RKO (cell line): Measurements from ENCODE around the gene COG7.
A peak's percentile ranks its signal among the peaks of the same experiment; 100 is the strongest.

Source experiments
- DNase-seq: peaks from one replicate; pipeline ENCODE4 v3.0.0-alpha.2; 2016; ENCODE audit warnings: low spot score

Gene COG7

DNA sequence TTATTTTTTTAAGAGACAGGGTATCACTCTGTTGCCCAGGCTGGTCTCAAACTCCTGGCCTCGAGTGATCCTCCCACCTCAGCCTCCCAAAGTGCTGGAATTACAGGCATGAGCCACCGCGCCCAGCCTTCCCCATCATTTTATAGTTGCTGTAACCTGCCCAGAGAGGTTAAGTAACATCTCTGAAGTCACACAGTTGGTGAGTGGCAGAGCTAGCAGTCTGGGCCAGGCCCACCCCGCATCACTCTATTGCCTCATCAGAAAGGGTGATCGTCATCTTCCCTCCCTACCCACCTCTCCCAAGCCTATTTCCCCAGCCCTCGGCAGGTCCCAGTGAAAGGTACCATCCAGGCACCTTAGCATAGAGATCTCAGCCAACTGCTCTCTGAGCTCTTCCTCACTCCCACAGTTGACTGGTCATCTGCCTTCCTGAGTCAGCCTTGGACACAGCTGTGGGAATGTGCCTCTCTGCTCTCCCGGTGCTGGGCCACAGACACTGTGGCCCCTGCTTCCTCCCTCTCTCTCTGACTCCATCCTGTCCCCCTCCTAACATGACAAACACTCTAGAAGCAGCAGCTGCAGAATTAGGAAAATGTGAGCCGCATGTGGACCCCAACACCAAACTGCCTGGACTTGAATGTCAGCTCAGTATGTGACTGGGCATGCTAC, 93.8 kb downstream of the COG7 start:
- DNase-seq, result peak; percentile 14

DNA sequence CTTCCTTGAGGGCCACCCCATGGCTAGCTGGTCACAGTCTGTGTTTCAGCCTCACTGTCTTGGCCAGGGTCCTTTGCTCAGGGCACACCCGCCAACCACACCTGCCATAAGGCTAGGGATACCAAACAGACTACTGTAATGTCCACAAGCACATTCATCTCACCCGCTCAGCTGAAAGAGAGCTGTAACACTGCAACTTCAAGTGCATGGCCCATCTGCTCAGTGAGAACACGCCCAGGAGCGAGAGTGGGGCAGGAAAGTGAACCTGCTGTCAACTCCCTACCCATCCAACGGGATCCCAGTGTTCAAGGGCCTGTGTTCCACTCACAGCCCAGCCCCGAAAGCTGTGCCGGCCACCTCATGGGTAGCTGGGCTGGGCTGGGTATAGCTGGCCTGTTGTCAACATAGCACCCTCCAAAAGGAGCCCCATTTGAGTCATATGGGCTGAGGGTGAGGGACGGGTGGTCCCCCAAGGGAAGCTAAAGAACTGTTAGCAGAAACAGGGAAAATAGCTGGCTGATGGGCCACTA, 95.2 kb downstream of the COG7 start:
- DNase-seq, result no peak

DNA sequence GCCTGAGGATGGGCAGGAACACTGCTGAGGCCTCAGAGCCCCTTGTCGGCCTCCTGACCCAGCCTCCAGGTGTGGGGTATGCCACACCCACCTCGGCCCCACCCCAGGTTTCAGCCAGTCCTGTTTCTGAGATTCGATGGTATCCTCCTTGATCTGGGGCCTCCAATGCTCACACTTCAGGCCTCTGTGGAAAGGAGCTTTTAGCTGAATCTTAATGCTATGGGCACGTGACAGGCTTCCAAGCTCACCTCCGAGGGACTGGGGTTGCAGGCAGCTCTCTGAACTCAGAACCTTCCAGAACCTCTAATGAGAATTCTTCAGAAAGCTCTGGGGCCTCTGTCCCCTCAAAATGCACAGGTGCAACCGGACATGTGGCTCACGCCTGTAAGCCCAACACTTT, 96.0 kb downstream of the COG7 start:
- no peak for DNase-seq

GRCh38 chr16:23355106-23355670, 97.8 kb downstream of the COG7 start:
- DNase-seq, result no peak

GRCh38 chr16:23354246-23354645, 98.7 kb downstream of the COG7 start:
- no peak for DNase-seq

DNA sequence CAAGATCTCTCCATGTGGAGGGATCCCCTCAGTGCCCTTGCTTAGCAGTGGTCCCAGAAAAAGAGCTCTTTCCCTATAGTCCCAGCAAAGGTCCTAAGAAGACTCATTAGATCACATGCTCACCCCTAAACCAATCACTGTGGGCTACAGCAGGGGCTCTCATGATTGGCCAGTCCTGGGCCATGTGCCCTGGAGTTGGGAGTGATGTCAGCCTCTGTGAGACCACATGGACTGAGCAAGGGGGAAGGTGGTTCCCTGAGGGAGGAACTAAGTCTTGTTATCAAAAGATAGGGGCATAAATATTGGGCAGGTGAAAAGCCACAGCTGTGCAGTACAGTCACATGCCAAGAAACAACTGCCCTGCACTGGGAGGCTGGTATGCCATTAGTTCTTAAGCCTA, 99.5 kb downstream of the COG7 start:
- no peak for DNase-seq

GRCh38 chr16:23351360-23351759, 101.6 kb downstream of the COG7 start:
- no peak for DNase-seq

GRCh38 chr16:23348579-23349469, 104.2 kb downstream of the COG7 start:
- no peak for DNase-seq

GRCh38 chr16:23345237-23345636, 107.8 kb downstream of the COG7 start:
- DNase-seq, result no peak

DNA sequence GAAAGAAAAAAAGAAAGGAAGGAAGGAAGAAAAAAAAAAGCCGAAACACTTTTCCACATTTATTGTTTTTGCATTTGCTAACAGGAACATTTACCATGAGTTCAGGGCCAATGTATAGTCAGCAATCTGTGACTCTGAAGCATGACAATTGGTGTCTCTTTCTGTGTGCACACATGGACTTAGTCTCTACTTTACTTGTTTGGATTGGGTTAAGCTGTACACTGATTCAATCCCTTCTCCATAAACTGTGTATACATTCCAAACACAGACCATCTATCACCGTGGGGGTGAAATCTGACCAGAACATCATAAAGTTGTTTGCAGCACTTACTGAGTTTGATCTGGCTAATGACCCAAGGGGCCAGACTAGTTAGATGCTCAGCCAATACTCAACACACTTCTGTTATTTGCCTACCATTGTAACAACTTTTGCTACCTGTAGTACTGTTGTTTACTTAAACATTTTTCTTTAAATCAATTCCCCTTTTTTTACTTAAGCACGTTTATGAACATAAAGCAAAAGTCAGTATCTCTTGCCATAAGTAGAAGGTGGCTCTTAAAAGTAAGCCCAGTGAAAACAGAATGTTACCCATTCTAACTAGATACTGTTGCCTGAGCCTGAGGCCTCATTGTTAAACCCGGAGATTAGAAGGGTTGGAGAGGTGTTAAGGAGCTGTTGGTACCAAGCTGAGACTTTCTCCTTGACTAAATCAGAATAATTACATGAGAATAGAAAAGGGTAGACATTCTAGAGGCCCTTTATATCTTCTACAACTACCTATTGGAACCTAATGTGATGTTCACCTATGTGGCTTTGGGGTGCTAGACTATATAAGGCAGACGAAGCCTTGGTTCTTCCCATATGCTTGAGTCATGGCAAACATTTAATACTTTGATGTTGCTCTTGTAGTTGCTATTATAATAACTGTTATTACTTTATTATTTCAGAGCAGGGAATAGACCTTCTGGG, 109.1 kb downstream of the COG7 start:
- no peak for DNase-seq

DNA sequence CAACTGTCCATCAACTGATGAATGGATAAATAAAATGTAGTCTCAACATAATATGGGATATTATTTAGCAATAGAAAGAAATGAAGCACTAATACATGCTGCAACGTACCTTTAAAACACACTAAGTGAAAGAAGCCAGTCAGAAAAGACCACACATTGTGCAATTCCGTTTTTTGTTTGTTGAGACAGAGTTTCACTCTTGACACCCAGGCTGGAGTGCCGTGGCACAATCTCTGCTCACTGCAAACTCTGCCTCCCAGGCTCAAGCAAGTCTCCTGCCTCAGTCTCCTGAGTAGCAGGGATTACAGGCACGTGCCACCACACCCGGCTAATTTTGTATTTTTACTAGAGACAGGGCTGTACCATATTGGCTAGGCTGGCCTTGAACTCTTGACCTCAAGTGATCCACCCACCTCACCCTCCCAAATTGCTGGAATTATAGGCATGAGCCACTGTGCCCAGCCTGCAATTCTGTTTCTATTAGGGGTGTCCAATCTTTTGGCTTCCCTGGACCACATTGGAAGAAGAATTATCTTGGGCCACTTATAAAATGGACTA, 110.8 kb downstream of the COG7 start:
- DNase-seq, result no peak

DNA sequence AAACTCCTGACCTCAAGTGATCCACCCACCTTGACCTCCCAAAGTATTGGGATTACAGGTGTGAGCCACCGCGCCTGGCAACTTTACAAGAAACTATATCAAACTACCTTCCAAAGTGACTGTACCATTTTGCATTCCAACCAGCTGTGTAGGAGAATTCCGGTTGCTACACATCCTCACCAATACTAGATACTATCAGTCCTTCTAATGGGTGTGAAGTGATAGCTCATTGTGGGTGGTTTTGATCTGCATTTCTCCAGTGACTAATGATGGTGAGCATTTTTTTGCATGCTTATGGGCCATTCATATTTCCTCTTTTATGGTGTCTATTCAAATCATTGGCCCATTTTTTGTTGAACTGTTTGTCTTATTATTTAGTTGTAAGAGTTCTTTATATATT, 113.2 kb downstream of the COG7 start:
- DNase-seq, result no peak
